Hematopoietic multipotent progenitor cell treated with erythropoietin and hydrocortisone succinate and interleukin-3 and kit ligand, for 8 days (in vitro differentiated cells): ENCODE measurements around the gene SACM1L.
"Not testable (repeated sequence)": the region's sequence is repeated elsewhere in the genome, so short reads cannot be mapped to it uniquely, and the experiment has no call there.

Experiments
- DNase-seq: peaks from one replicate; pipeline ENCODE4 v3.0.0-alpha.2; 2015

SACM1L gene

DNA sequence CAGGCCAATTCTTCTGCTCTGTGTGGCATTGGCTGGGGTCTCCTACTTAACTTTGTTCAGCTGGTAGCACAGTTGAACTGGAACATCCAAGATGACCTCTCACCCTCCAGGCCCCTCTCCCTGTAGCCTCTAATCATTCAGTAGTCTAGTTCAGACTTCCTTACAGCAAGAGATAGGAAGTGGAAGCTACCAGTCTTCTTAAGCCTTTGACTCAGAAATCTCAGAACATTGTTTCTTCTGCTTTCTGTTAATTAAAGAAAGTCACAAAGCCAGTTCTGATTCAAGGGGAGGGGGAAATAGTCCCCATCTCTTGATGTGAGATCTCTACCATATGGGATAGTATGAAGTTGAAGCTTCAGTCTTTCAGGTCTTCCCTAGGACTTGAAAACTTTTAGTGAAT lies 18.8 kb upstream of the SACM1L start:
- DNase-seq: no peak

DNA sequence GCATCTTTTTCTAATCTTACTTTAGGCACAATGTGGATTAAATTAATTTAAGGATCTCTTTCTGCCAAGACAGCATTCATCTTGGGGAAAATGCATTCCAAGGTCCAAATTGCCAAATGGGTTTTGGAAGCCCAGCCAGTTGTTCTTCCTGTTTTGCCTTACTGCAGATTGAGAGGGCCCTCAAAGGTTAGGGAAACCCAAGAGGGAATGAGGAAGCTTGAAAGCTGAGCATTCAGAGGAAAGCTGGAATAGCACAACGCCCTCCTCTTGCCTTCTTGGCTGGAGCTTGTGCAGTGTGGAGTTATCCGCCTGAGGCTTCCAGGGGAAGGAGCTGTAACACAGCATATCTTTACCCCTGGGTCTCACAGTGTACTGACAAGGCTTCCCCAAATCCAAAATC lies 18.2 kb upstream of the SACM1L start:
- no peak for DNase-seq

DNA sequence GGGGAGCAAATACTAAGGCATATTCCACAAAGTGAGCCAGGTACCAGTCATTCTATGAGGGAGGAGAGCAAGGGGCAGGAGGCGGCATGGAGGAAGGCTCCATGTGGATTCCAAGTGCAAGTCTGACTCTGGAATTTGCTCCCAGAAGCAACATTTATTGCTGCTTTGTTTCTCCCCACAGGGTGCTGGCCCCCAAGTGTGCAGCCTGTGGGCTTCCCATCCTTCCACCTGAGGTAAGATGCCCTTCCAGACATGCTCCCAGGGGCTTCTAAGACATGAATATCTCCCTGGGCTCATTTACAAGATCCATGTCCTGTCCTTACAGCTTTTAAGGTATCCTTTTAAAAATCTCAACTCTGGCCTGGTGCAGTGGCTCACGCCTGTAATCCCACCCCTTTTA lies 15.9 kb upstream of the SACM1L start:
- DNase-seq: no peak

DNA sequence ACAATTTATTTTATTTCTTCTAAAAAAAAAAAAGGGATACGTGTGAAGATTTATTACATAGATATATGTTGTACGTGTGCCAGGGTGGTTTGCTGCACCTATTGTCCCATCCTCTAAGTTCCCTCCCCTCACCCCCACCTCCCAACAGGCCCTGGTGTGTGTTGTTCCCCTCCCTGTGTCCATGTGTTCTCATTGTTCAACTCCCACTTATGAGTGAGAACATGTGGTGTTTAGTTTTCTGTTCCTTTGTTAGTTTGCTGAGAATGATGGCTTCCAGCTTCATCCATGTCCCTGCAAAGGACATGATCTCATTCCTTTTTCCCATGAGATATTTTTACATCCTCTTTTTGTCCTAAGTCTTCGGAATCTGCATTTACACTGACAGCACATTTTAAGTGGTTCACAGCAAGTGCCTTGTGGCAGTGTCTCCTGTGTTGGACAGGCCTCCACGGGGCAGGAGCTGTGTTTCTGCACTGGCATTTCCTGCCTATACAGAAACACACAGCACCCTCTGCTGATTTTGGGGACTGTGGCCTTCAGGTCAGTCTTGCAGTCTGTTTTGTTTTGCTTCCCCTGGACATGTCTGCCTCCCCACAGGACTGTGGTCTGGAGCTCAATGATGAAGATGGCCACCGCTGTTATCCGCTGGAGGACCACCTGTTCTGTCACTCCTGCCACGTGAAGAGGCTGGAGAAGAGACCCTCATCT lies 12.7 kb upstream of the SACM1L start:
- no peak for DNase-seq

GRCh38 chr3:45677033-45677446 lies 12.2 kb upstream of the SACM1L start:
- no peak for DNase-seq

DNA sequence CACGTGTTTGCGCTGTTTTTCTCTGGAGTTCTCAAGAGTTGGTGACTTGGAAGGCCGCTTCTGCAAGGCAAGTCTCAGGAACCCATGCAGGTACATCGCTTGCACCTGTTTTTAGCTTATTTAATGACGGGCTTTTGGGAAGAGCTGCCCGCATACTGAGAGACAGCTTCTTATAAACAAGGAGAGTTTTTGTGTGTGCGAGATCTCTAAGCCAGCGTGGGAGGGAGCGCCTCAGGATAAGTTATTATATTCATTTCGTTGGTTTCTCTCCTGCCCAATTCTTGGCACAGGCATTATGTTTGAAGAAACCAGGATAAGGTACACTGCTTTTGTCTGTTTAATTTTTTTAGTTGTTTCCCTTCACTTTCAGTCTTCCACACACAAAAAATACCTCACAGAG lies 11.4 kb upstream of the SACM1L start:
- no peak for DNase-seq

DNA sequence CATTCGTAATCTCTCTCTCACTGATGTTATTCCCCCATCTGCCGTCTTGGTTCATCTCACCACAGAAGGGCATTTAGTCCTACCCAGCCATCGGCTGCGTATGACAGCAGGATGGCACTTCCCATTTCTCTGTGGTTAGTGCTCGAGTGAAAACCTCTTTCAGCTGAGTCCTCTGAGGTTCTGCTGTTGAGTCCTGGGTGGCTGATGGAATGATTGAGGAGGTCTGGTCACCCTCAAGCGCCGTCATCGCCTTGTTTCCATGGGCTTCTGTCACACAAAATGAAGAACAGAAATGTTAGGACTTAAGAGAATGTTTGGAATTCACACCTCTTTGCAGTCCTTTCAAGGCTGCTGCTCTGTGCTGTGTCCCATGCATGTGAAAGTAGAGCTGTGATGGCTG lies 9.4 kb upstream of the SACM1L start:
- DNase-seq: peak; percentile 12

DNA sequence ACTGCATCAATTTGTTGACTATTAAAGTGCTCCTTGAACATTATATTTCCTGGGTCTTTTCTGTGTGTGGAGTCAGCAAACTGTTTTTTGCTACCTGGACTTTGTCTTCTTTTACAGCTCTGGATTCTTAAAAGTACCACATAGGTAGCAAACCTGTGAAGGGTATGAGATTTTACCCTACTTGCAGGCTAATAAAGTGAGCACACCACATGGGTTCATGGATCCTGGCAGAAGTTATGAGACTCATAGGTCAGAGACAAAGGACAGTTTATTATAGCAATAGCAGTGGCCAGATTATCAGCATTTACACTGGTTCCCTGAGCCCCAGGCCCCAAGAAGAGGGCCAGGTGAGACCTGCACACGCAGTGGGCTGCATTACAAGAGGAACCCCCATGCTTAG lies 8.0 kb upstream of the SACM1L start:
- no peak for DNase-seq

- DNase-seq: no peak
Measured at GRCh38 chr3:45681846-45682245, 7.3 kb upstream of the SACM1L start.

GRCh38 chr3:45682311-45682710 lies 6.9 kb upstream of the SACM1L start:
- no peak for DNase-seq

DNA sequence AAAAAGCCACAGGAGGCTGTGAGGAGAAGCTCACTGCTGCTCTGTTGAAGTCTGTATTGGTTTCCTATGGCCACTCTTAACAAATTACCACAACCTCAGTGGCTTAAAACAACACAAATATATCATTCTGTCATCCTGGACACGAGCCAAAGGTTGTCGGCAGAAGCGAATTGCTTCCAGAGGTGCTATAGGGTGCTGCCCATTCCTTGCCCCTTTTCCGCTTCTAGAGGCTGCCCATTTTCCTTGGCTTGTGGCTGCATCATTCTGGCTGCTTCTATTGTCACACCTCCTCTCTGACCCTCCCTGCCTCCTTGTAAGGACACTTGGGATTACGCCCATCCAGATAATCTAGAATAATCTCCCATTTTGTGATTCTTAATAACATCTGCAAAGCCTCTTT lies 6.4 kb upstream of the SACM1L start:
- no peak for DNase-seq

- peak; percentile 27 for DNase-seq
Measured at GRCh38 chr3:45683417-45684326, 5.5 kb upstream of the SACM1L start.

DNA sequence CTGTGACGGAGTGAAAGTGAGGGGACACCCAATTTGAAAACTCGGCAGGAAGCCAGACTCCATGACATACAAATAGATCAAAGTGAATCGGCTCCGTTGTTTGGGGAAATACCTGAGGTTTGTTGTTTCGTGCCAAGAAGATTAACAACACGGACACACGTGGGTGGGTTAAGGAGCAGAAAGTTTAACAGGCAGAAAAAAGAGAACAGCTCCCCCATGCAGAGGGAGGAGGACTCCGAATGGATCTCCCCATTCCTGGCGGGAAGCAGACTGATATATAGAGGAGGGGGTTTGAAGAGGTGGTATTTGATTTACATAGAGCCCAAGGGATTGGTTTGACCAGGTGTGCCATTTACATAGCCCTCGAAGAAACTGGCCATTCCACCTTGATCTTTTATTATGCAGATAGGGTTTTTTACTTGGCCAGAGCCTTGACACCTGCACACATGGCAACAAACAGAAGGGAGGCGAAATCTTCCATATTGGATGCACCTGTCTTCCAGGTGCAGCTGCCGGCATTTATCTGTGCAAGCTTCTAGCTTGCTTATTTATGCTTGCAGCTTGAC lies 4.8 kb upstream of the SACM1L start:
- DNase-seq: no peak

DNA sequence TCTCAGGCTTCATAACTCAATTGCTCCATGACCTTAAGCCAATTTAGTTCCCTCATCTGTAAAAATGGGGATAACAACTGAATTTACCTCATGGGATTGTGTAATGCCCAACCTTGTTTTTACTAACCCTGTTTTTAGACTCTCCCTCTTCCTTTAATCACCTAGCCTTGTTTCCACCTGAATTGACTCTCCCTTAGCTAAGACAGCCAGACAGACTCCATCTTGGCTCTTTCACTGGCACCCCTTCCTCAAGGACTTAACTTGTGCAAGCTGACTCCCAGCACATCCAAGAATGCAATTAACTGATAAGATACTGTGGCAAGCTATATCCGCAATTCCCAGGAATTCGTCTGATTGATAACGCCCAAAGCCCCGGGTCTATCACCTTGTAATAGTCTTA lies 3.5 kb upstream of the SACM1L start:
- not testable (repeated sequence) for DNase-seq

- no peak for DNase-seq
Measured at GRCh38 chr3:45686850-45687249, 2.3 kb upstream of the SACM1L start.

- DNase-seq: peak; percentile 42
Measured at GRCh38 chr3:45687828-45688193, 1.4 kb upstream of the SACM1L start.

DNA sequence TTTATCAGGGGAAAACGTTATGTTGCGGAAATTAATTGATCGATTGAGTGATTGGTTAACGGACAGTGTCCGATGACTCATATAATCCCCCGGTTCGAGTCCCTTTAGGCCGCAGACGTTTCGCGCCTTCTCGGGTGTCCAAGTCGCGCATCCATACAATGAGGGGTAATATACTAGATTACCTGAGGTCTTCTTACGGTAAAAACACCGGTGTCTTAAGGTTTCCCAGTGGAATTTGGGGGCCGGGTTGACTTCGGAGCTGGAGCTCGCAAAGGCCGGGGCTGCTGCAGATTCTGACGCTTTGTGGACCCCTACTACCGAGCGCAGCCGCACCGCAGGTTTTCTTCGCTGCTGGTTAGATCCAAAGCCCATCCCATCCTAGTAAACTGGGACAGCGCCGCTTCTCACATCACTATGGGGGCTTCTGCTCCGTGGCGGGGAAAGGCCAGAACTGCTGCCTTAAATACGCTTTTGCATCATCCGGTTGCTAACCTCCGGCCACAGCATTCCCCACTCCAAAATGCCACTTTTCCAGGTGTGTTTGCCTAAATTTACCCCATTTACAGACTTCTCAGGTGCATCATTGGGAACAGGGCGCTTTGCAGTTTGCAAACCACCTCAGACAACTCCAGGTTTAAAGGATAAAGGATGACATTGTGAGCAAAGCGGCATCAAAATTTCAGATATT lies 858 bp upstream of the SACM1L start:
- peak; percentile 81 for DNase-seq

GRCh38 chr3:45689787-45690145 lies 570 bp downstream of the SACM1L start:
- DNase-seq: peak; percentile 10

GRCh38 chr3:45690336-45691035 lies 1.3 kb downstream of the SACM1L start:
- peak; percentile 60 for DNase-seq

DNA sequence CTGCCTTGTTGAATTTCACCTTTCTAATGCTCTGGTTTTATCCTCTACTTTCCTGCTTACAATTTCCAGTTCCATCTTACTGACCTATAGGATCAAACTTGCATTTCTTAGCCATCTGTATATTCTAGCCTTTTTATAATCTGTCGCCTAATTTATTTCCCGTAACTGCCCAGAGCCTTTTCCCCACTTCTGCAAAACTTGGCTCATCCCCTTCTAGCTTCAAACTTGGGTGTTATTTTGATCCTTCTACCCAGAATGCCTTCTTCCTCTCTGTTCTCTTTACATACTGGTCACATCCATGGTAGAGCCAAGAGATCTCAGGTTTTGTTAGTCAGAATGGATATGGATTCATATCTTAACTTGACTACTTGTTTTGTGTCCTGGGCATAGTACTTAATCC lies 2.6 kb downstream of the SACM1L start:
- no peak for DNase-seq

DNA sequence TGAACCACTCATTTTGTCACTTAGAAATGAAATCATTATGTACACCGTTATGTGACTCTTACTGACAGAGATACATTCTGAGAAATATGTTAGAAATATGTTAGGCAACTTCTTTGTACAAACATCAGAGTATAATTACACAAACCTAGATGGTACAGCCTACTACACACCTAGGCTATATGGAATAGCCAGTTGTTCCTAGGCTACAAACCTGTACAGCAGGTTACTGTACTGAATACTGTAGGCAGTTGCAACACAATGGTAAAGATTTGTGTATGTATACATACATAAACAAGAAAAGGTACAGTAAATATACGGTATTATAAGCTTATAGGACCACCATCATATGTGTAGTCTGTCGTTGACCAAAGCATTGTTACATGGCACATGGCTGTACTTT lies 3.7 kb downstream of the SACM1L start:
- DNase-seq: no peak

GRCh38 chr3:45693941-45694521 lies 4.8 kb downstream of the SACM1L start:
- peak; percentile 30 for DNase-seq
